ENCODE results near the gene CD44. TPM values are rescaled to one million over a fixed set of nuclear protein-coding genes. Genes with fewer than 3 reads are reported as not detected.
"Not testable (repeated sequence)": the region's sequence is repeated elsewhere in the genome, so short reads cannot be mapped to it uniquely, and the experiment has no call there.

Gene CD44
- total and polyA plus RNA-seq, 2 experiments from 2014 or later, result 405 to 519 TPM

GRCh38 chr11:35225946-35226520, 87.1 kb downstream of the CD44 start:
- Histone ChIP-seq H3K36me3 (ENCODE audit: low read depth) (peaks cover 94% of the 10 kb centered on the region), H3K4me2 (ENCODE audit: unreplicated experiment) (no peak overlapping the region), H3K9me3 (ENCODE audit: low read depth) (no peaks in the 10 kb centered on the region), H3F3A (ENCODE audit: insufficient read depth) (peaks cover 96% of the 10 kb centered on the region), H2AFZ (no peak overlapping the region), H3K9me2 (ENCODE audit: insufficient read depth) (no peaks in the 10 kb centered on the region), H3K27ac (peak overlapping the region; percentile 51), H3K79me2 (ENCODE audit: insufficient read depth) (0 out of 2 replicates have a peak, but pooled peaks cover 7% of the 10 kb centered on the region), H3K9ac (no peak overlapping the region), H3K4me3 (no peak overlapping the region), H4K20me1 (ENCODE audit: insufficient read depth) (no peaks in the 10 kb centered on the region), H3K4me1 (ENCODE audit: insufficient read depth) (peaks cover 33% of the 10 kb centered on the region), H3K27me3 (replicated peaks; ENCODE audit: insufficient read depth) (no peaks in the 10 kb centered on the region)
- in situ Hi-C loops (cut with MboI), result no loop called here
- no peak for DNase-seq
- TF ChIP-seq EZH2phosphoT487 (IDR thresholded peaks at IDR 0.05; ENCODE audit: insufficient read depth, low read depth) (no peak), EZH2 (IDR thresholded peaks at IDR 0.05; ENCODE audit: insufficient read depth, poor library complexity, severe bottlenecking) (no peak)
- WGBS, 2 experiments (ENCODE audit: low coverage in 1 of 2, low lambda C conversion rate in 2 of 2, missing lambda C conversion rate in 2 of 2), result 54 to 61% methylated on average over 3 of the region's 3 CpGs

GRCh38 chr11:35226756-35227155, 87.8 kb downstream of the CD44 start:
- peaks cover 33% of the 10 kb centered on the region for H3K4me1 ChIP-seq (ENCODE audit: insufficient read depth)
- H3F3A ChIP-seq (ENCODE audit: insufficient read depth), result peaks cover 96% of the 10 kb centered on the region
- peaks cover 94% of the 10 kb centered on the region for H3K36me3 ChIP-seq (ENCODE audit: low read depth)
- DNase-seq; H3K9ac ChIP-seq; H3K27me3 ChIP-seq (replicated peaks; ENCODE audit: insufficient read depth); H3K9me3 ChIP-seq (ENCODE audit: low read depth); H4K20me1 ChIP-seq (ENCODE audit: insufficient read depth); H3K79me2 ChIP-seq (ENCODE audit: insufficient read depth); H3K4me3 ChIP-seq; H3K4me2 ChIP-seq (ENCODE audit: unreplicated experiment); in situ Hi-C loops (cut with MboI); H3K9me2 ChIP-seq (ENCODE audit: insufficient read depth); H2AFZ ChIP-seq: not testable (repeated sequence)
- WGBS, 2 experiments (ENCODE audit: low coverage in 1 of 2, low lambda C conversion rate in 2 of 2, missing lambda C conversion rate in 2 of 2), result 91 to 95% methylated on average over 5 of the region's 6 CpGs
- H3K27ac ChIP-seq, result peak overlapping the region; percentile 51

GRCh38 chr11:35227576-35228327, 88.8 kb downstream of the CD44 start:
- in situ Hi-C loops (cut with MboI), result no loop called here
- Histone ChIP-seq H3K27me3 (replicated peaks; ENCODE audit: insufficient read depth) (no peaks in the 10 kb centered on the region), H3K4me3 (no peak overlapping the region), H3F3A (ENCODE audit: insufficient read depth) (peaks cover 99% of the 10 kb centered on the region), H3K9ac (peak overlapping the region; percentile 4; the same call in 1 of the 2 replicates), H3K9me3 (ENCODE audit: low read depth) (no peaks in the 10 kb centered on the region), H3K4me1 (ENCODE audit: insufficient read depth) (peaks cover 26% of the 10 kb centered on the region), H2AFZ (no peak overlapping the region), H4K20me1 (ENCODE audit: insufficient read depth) (no peaks in the 10 kb centered on the region), H3K27ac (peak overlapping the region; percentile 51), H3K79me2 (ENCODE audit: insufficient read depth) (0 out of 2 replicates have a peak, but pooled peaks cover 7% of the 10 kb centered on the region), H3K4me2 (ENCODE audit: unreplicated experiment) (no peak overlapping the region), H3K9me2 (ENCODE audit: insufficient read depth) (no peaks in the 10 kb centered on the region), H3K36me3 (ENCODE audit: low read depth) (peaks cover 96% of the 10 kb centered on the region)
- TF ChIP-seq EZH2phosphoT487 (IDR thresholded peaks at IDR 0.05; ENCODE audit: insufficient read depth, low read depth) (no peak), EZH2 (IDR thresholded peaks at IDR 0.05; ENCODE audit: insufficient read depth, poor library complexity, severe bottlenecking) (no peak)
- peak; percentile 64 for DNase-seq
- 76 to 78% methylated on average over 5 of the region's 5 CpGs for WGBS, 2 experiments (ENCODE audit: low coverage in 1 of 2, low lambda C conversion rate in 2 of 2, missing lambda C conversion rate in 2 of 2)

- no peak overlapping the region for H3K9ac ChIP-seq
- no peaks in the 10 kb centered on the region for H3K27me3 ChIP-seq (replicated peaks; ENCODE audit: insufficient read depth)
- no peaks in the 10 kb centered on the region for H4K20me1 ChIP-seq (ENCODE audit: insufficient read depth)
- no peak for DNase-seq
- 0 out of 2 replicates have a peak, but pooled peaks cover 7% of the 10 kb centered on the region for H3K79me2 ChIP-seq (ENCODE audit: insufficient read depth)
- peak overlapping the region; percentile 51 for H3K27ac ChIP-seq
- H3F3A ChIP-seq (ENCODE audit: insufficient read depth), result peaks cover 99% of the 10 kb centered on the region
- H3K36me3 ChIP-seq (ENCODE audit: low read depth), result peaks cover 90% of the 10 kb centered on the region
- WGBS, 2 experiments (ENCODE audit: low coverage in 1 of 2, low lambda C conversion rate in 2 of 2, missing lambda C conversion rate in 2 of 2), result 86% methylated on average over 3 of the region's 3 CpGs
- H3K9me2 ChIP-seq (ENCODE audit: insufficient read depth), result no peaks in the 10 kb centered on the region
- H3K9me3 ChIP-seq (ENCODE audit: low read depth), result no peaks in the 10 kb centered on the region
- in situ Hi-C loops (cut with MboI), result no loop called here
- H2AFZ ChIP-seq, result no peak overlapping the region
- no peak overlapping the region for H3K4me2 ChIP-seq (ENCODE audit: unreplicated experiment)
- peaks cover 20% of the 10 kb centered on the region for H3K4me1 ChIP-seq (ENCODE audit: insufficient read depth)
- no peak overlapping the region for H3K4me3 ChIP-seq
- TF ChIP-seq EZH2 (IDR thresholded peaks at IDR 0.05; ENCODE audit: insufficient read depth, poor library complexity, severe bottlenecking), result no peak
- TF ChIP-seq EZH2phosphoT487 (IDR thresholded peaks at IDR 0.05; ENCODE audit: insufficient read depth, low read depth), result no peak
Measured at GRCh38 chr11:35228328-35228725, 89.4 kb downstream of the CD44 start.

Data from GM23248 (cell line).